Glutamatergic neuron (in vitro differentiated cells): Measurements from ENCODE around the gene DNAJA4. TPM values are rescaled to one million over a fixed set of nuclear protein-coding genes. Genes with fewer than 3 reads are reported as not detected.

Experiments used
- DNase-seq: peaks from one replicate; pipeline ENCODE4 v3.0.0; 2022
- H3K27ac Mint-ChIP-seq: one replicate; pipeline ENCODE4 v1.8.0; 2020; ENCODE audit warnings: mild to moderate bottlenecking, mixed read lengths, inconsistent platforms; ENCODE audit not compliant: unreplicated experiment
- H3K27me3 Mint-ChIP-seq: one replicate; pipeline ENCODE4 v1.8.0; 2020; ENCODE audit warnings: mild to moderate bottlenecking, moderate library complexity, mixed read lengths, inconsistent platforms; ENCODE audit not compliant: unreplicated experiment
- H3K36me3 Mint-ChIP-seq: one replicate; pipeline ENCODE4 v1.8.0; 2020; ENCODE audit warnings: mild to moderate bottlenecking, mixed read lengths, inconsistent platforms; ENCODE audit not compliant: unreplicated experiment
- H3K4me1 Mint-ChIP-seq: one replicate; pipeline ENCODE4 v1.8.0; 2020; ENCODE audit warnings: mild to moderate bottlenecking, low read depth, mixed read lengths, inconsistent platforms; ENCODE audit not compliant: unreplicated experiment
- H3K4me3 Mint-ChIP-seq: one replicate; pipeline ENCODE4 v1.8.0; 2020; ENCODE audit warnings: mild to moderate bottlenecking, mixed read lengths, inconsistent platforms; ENCODE audit not compliant: unreplicated experiment
- H3K9me3 Mint-ChIP-seq: one replicate; pipeline ENCODE4 v1.8.0; 2020; ENCODE audit warnings: mild to moderate bottlenecking, moderate library complexity, mixed read lengths, inconsistent platforms; ENCODE audit not compliant: unreplicated experiment
- total RNA-seq: library from RNA; stranded (reverse); fragmentation: NEBNext Ultra II Directional; extraction: Animal tissue kit (Norgen Biotek cat#: 25700); gene quantifications from one replicate; pipeline ENCODE4 v1.2.1, GENCODE V29; 2021; ENCODE audit not compliant: unreplicated experiment
- TF ChIP-seq, protein P1 (sequence below): fragments of 200-600 bp; sonication (generic); IDR thresholded peaks from one replicate; pipeline ENCODE4 v1.5.0; 2021; ENCODE audit not compliant: partially characterized antibody, unreplicated experiment

Gene DNAJA4
- total RNA-seq, 1 donor from 2014 or later = 2.4 TPM

- H3K36me3 Mint-ChIP-seq = no peaks in the 10 kb centered on the region
- TF ChIP-seq, protein P1, sequence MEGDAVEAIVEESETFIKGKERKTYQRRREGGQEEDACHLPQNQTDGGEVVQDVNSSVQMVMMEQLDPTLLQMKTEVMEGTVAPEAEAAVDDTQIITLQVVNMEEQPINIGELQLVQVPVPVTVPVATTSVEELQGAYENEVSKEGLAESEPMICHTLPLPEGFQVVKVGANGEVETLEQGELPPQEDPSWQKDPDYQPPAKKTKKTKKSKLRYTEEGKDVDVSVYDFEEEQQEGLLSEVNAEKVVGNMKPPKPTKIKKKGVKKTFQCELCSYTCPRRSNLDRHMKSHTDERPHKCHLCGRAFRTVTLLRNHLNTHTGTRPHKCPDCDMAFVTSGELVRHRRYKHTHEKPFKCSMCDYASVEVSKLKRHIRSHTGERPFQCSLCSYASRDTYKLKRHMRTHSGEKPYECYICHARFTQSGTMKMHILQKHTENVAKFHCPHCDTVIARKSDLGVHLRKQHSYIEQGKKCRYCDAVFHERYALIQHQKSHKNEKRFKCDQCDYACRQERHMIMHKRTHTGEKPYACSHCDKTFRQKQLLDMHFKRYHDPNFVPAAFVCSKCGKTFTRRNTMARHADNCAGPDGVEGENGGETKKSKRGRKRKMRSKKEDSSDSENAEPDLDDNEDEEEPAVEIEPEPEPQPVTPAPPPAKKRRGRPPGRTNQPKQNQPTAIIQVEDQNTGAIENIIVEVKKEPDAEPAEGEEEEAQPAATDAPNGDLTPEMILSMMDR = peak; percentile 78
- H3K27me3 Mint-ChIP-seq = peaks cover 5% of the 10 kb centered on the region
These were observed 44.2 kb downstream of the DNAJA4 start for GRCh38 chr15:78308422-78309032.

GRCh38 chr15:78311292-78311691, 46.9 kb downstream of the DNAJA4 start:
- H3K27ac Mint-ChIP-seq = no peak overlapping the region
- H3K36me3 Mint-ChIP-seq = no peaks in the 10 kb centered on the region
- TF ChIP-seq, protein P1 = no peak

More at GRCh38 chr15:78308422-78309032, 44.2 kb downstream of the DNAJA4 start:
- H3K9me3 Mint-ChIP-seq = peaks cover 3% of the 10 kb centered on the region
- H3K4me1 Mint-ChIP-seq = peaks cover 7% of the 10 kb centered on the region
- peak; percentile 93 for DNase-seq
- no peak overlapping the region for H3K27ac Mint-ChIP-seq
- H3K4me3 Mint-ChIP-seq = no peak overlapping the region

DNA sequence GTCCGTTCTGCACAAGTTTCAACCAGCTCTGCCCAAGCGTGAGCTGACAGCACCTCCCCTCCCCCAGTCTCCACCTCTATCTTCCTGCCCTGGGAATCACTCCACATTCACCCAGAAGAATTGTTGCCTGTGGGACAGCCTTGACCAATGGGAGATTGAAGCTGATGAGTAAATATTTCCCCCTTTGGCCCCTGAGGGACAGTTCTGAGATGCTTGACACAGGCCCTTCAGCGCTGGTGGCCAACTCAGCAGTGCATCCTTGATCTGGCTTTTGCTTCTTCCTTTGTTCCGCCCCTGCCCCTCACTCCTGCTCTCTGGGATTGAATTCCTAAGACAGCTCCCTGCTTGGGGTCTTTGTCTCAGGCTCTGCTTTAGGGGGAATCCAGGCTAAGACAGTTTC, 48.2 kb downstream of the DNAJA4 start:
- H3K27me3 Mint-ChIP-seq = peaks cover 6% of the 10 kb centered on the region
- H3K4me1 Mint-ChIP-seq = peaks cover 24% of the 10 kb centered on the region
- TF ChIP-seq, protein P1 = no peak
- no peaks in the 10 kb centered on the region for H3K36me3 Mint-ChIP-seq
- DNase-seq = no peak
- no peak overlapping the region for H3K4me3 Mint-ChIP-seq
- no peak overlapping the region for H3K27ac Mint-ChIP-seq
- peaks cover 3% of the 10 kb centered on the region for H3K9me3 Mint-ChIP-seq

More at GRCh38 chr15:78311292-78311691, 46.9 kb downstream of the DNAJA4 start:
- Mint-ChIP-seq H3K4me1 (peaks cover 11% of the 10 kb centered on the region), H3K4me3 (no peak overlapping the region), H3K27me3 (peaks cover 5% of the 10 kb centered on the region), H3K9me3 (peaks cover 3% of the 10 kb centered on the region)
- no peak for DNase-seq

DNA sequence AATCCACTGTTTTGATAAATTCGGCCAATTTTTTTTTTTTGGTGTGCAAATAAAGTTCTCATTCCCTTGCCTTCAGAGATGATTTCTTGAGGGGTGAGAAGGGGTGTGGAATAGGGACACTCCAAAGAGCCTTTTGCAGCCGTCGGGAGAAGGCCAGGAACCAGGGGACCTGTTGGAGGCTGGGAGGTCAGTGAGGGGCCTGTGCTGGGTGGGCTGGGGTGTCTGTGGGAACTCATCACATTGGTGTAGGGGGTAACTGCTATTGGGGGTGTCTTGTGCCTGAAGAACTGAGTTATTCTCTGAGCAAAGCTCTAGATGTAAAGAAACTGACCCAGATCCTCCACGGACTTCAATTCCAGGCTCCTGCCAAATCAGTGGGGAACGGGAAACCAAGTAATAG, 48.6 kb downstream of the DNAJA4 start:
- peaks cover 6% of the 10 kb centered on the region for H3K9me3 Mint-ChIP-seq
- H3K27me3 Mint-ChIP-seq = peaks cover 6% of the 10 kb centered on the region
- H3K36me3 Mint-ChIP-seq = no peaks in the 10 kb centered on the region
- H3K4me1 Mint-ChIP-seq = peaks cover 25% of the 10 kb centered on the region
- DNase-seq = no peak
- TF ChIP-seq, protein P1 = no peak
- H3K4me3 Mint-ChIP-seq = no peak overlapping the region
- no peak overlapping the region for H3K27ac Mint-ChIP-seq

GRCh38 chr15:78313383-78313782, 49.0 kb downstream of the DNAJA4 start:
- DNase-seq = no peak
- Mint-ChIP-seq H3K27ac (no peak overlapping the region), H3K9me3 (peaks cover 6% of the 10 kb centered on the region), H3K27me3 (peaks cover 6% of the 10 kb centered on the region), H3K4me3 (no peak overlapping the region), H3K4me1 (peaks cover 23% of the 10 kb centered on the region), H3K36me3 (no peaks in the 10 kb centered on the region)
- TF ChIP-seq, protein P1 = no peak
